GM06990 (cell line): ENCODE data around the gene CACNA1C.

Experiments used
- DNase-seq: peaks from one replicate; pipeline ENCODE4 v3.0.0-alpha.2; 2011; ENCODE audit not compliant: insufficient read length; ENCODE audit errors: extremely low read depth
- H3K27me3 ChIP-seq: replicated peaks from 2 replicates; pipeline ENCODE4 v1.6.0; 2011; ENCODE audit warnings: low read length; ENCODE audit not compliant: control insufficient read depth, insufficient read depth
- H3K36me3 ChIP-seq: 2 replicates; pipeline ENCODE4 v1.5.1; 2011; ENCODE audit warnings: low read length; ENCODE audit not compliant: control insufficient read depth, insufficient read depth
- H3K4me3 ChIP-seq: replicated peaks from 2 replicates; pipeline ENCODE4 v1.5.1; 2011; ENCODE audit warnings: low read depth, mild to moderate bottlenecking, control low read depth, low read length
- CTCF ChIP-seq: IDR thresholded peaks from 2 replicates; pipeline ENCODE4 v1.5.1; 2011; ENCODE audit warnings: low read length, control low read depth, mild to moderate bottlenecking, inconsistent platforms; ENCODE audit not compliant: insufficient read depth, poor library complexity, severe bottlenecking

The CACNA1C gene

DNA sequence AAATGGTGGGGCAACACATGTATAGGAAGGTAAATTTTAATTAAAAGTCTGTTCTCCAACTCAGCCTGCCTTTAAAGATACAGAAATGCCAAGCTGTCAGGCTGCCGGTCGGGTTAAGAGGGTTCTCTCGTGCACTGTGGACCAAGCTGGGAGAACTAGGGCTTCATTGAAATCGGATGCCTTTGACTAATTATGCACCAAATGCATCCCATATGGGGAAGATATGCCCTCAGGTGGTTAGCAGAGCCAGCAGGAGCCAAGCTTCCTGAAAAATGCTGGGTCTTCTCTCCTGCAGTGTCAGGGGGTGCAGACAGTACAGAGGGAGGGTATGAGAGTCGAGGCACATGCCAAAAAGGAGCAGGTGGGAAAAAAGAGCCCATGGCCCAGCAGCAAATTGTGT lies 236.1 kb downstream of the CACNA1C start:
- Histone ChIP-seq H3K4me3 (no peak overlapping the region), H3K36me3 (no peaks in the 10 kb centered on the region), H3K27me3 (no peaks in the 10 kb centered on the region)
- no peak for TF ChIP-seq CTCF
- DNase-seq, result no peak

- no peaks in the 10 kb centered on the region for H3K36me3 ChIP-seq
- TF ChIP-seq CTCF, result no peak
- no peak for DNase-seq
- H3K27me3 ChIP-seq, result no peaks in the 10 kb centered on the region
- H3K4me3 ChIP-seq, result no peak overlapping the region
Measured at GRCh38 chr12:2289525-2289924, 236.7 kb downstream of the CACNA1C start.

GRCh38 chr12:2290091-2290490 lies 237.3 kb downstream of the CACNA1C start:
- TF ChIP-seq CTCF, result no peak
- H3K36me3 ChIP-seq, result no peaks in the 10 kb centered on the region
- no peak overlapping the region for H3K4me3 ChIP-seq
- no peak for DNase-seq
- H3K27me3 ChIP-seq, result no peaks in the 10 kb centered on the region

- no peak overlapping the region for H3K4me3 ChIP-seq
- TF ChIP-seq CTCF, result no peak
- no peaks in the 10 kb centered on the region for H3K36me3 ChIP-seq
- no peak for DNase-seq
- no peaks in the 10 kb centered on the region for H3K27me3 ChIP-seq
Measured at GRCh38 chr12:2290516-2291065, 237.8 kb downstream of the CACNA1C start.

GRCh38 chr12:2291182-2291832 lies 238.5 kb downstream of the CACNA1C start:
- H3K4me3 ChIP-seq, result no peak overlapping the region
- no peaks in the 10 kb centered on the region for H3K27me3 ChIP-seq
- no peak for DNase-seq
- TF ChIP-seq CTCF, result peak; percentile 86
- no peaks in the 10 kb centered on the region for H3K36me3 ChIP-seq
